ENCODE results near the gene COL9A3. TPM values are rescaled to one million over a fixed set of nuclear protein-coding genes. Genes with fewer than 3 reads are reported as not detected.

The COL9A3 gene
- total RNA-seq, 2 experiments from 2014 or later: 0.42 to 0.82 TPM

- POLR2A ChIA-PET: interaction anchor here (0.6 to 5.0 kb wide), 23 partner anchors 9 to 388 kb away, joined by 3 to 59 read pairs (median 5); partner anchors contain the start of genes CABLES2, OGFR and SLCO4A1
- H3K4me1 Mint-ChIP-seq: peaks cover 15% of the 10 kb centered on the region
- peak overlapping the region; percentile 88 for H3K4me3 Mint-ChIP-seq
- DNase-seq (peak; percentile 83), ATAC-seq (ENCODE audit: low read depth) (peak; percentile 20)
- peak overlapping the region; percentile 97 for H3K27ac Mint-ChIP-seq
- H3K27me3 Mint-ChIP-seq: no peaks in the 10 kb centered on the region
- no peaks in the 10 kb centered on the region for H3K9me3 Mint-ChIP-seq
- peaks cover 10% of the 10 kb centered on the region for H3K36me3 Mint-ChIP-seq
Measured at GRCh38 chr20:62795023-62795761, 21.7 kb upstream of the COL9A3 start.

GRCh38 chr20:62796699-62797491, 20.0 kb upstream of the COL9A3 start:
- peak overlapping the region; percentile 87 for H3K4me3 Mint-ChIP-seq
- peak overlapping the region; percentile 85 for H3K27ac Mint-ChIP-seq
- ATAC-seq (ENCODE audit: low read depth): no peak
- no peak for DNase-seq
- peaks cover 7% of the 10 kb centered on the region for H3K4me1 Mint-ChIP-seq
- POLR2A ChIA-PET: interaction anchor here (0.6 to 5.0 kb wide), 10 partner anchors 8 to 387 kb away, joined by 3 to 59 read pairs (median 4); partner anchors contain the start of genes OGFR and SLCO4A1
- peaks cover 11% of the 10 kb centered on the region for H3K36me3 Mint-ChIP-seq
- no peaks in the 10 kb centered on the region for H3K27me3 Mint-ChIP-seq
- no peaks in the 10 kb centered on the region for H3K9me3 Mint-ChIP-seq

- Mint-ChIP-seq H3K9me3 (no peaks in the 10 kb centered on the region), H3K4me1 (peaks cover 7% of the 10 kb centered on the region), H3K27ac (peak overlapping the region; percentile 85), H3K4me3 (peak overlapping the region; percentile 87), H3K27me3 (no peaks in the 10 kb centered on the region), H3K36me3 (peaks cover 11% of the 10 kb centered on the region)
- DNase-seq: no peak
- ATAC-seq (ENCODE audit: low read depth): no peak
- POLR2A ChIA-PET: interaction anchor here (5.0 kb wide), 1 partner anchor 11 kb away, joined by 30 read pairs; no protein-coding TSS in a partner anchor
Measured at GRCh38 chr20:62797671-62798532, 18.9 kb upstream of the COL9A3 start.

GRCh38 chr20:62799036-62799435, 17.8 kb upstream of the COL9A3 start:
- H3K9me3 Mint-ChIP-seq: no peaks in the 10 kb centered on the region
- no peaks in the 10 kb centered on the region for H3K27me3 Mint-ChIP-seq
- peaks cover 11% of the 10 kb centered on the region for H3K36me3 Mint-ChIP-seq
- POLR2A ChIA-PET: no interaction called here
- H3K4me1 Mint-ChIP-seq: peaks cover 8% of the 10 kb centered on the region
- no peak overlapping the region for H3K27ac Mint-ChIP-seq
- DNase-seq: no peak
- no peak overlapping the region for H3K4me3 Mint-ChIP-seq
- no peak for ATAC-seq (ENCODE audit: low read depth)

GRCh38 chr20:62799459-62799858, 17.4 kb upstream of the COL9A3 start:
- no peak overlapping the region for H3K4me3 Mint-ChIP-seq
- H3K36me3 Mint-ChIP-seq: peaks cover 11% of the 10 kb centered on the region
- POLR2A ChIA-PET: no interaction called here
- peaks cover 12% of the 10 kb centered on the region for H3K4me1 Mint-ChIP-seq
- DNase-seq: no peak
- no peak for ATAC-seq (ENCODE audit: low read depth)
- no peak overlapping the region for H3K27ac Mint-ChIP-seq
- H3K9me3 Mint-ChIP-seq: no peaks in the 10 kb centered on the region
- no peaks in the 10 kb centered on the region for H3K27me3 Mint-ChIP-seq

GRCh38 chr20:62799873-62800272, 17.0 kb upstream of the COL9A3 start:
- H3K4me3 Mint-ChIP-seq: no peak overlapping the region
- no peak for ATAC-seq (ENCODE audit: low read depth)
- H3K27me3 Mint-ChIP-seq: no peaks in the 10 kb centered on the region
- POLR2A ChIA-PET: no interaction called here
- H3K27ac Mint-ChIP-seq: no peak overlapping the region
- DNase-seq: no peak
- H3K4me1 Mint-ChIP-seq: peaks cover 12% of the 10 kb centered on the region
- peaks cover 12% of the 10 kb centered on the region for H3K36me3 Mint-ChIP-seq
- H3K9me3 Mint-ChIP-seq: no peaks in the 10 kb centered on the region

GRCh38 chr20:62800314-62801259, 16.3 kb upstream of the COL9A3 start:
- no peak overlapping the region for H3K4me3 Mint-ChIP-seq
- H3K4me1 Mint-ChIP-seq: peaks cover 12% of the 10 kb centered on the region
- ATAC-seq (ENCODE audit: low read depth) (no peak), DNase-seq (no peak)
- POLR2A ChIA-PET: no interaction called here
- no peak overlapping the region for H3K27ac Mint-ChIP-seq
- H3K9me3 Mint-ChIP-seq: no peaks in the 10 kb centered on the region
- H3K36me3 Mint-ChIP-seq: peaks cover 12% of the 10 kb centered on the region
- H3K27me3 Mint-ChIP-seq: no peaks in the 10 kb centered on the region

GRCh38 chr20:62801284-62802010, 15.4 kb upstream of the COL9A3 start:
- ATAC-seq (ENCODE audit: low read depth) (no peak), DNase-seq (no peak)
- POLR2A ChIA-PET: no interaction called here
- peaks cover 15% of the 10 kb centered on the region for H3K4me1 Mint-ChIP-seq
- no peak overlapping the region for H3K27ac Mint-ChIP-seq
- peaks cover 14% of the 10 kb centered on the region for H3K36me3 Mint-ChIP-seq
- no peaks in the 10 kb centered on the region for H3K27me3 Mint-ChIP-seq
- no peaks in the 10 kb centered on the region for H3K9me3 Mint-ChIP-seq
- H3K4me3 Mint-ChIP-seq: no peak overlapping the region

GRCh38 chr20:62802026-62802712, 14.7 kb upstream of the COL9A3 start:
- Mint-ChIP-seq H3K36me3 (peaks cover 14% of the 10 kb centered on the region), H3K27ac (no peak overlapping the region), H3K4me1 (peaks cover 20% of the 10 kb centered on the region), H3K4me3 (no peak overlapping the region), H3K9me3 (no peaks in the 10 kb centered on the region), H3K27me3 (no peaks in the 10 kb centered on the region)
- no peak for DNase-seq
- POLR2A ChIA-PET: interaction anchor here (0.7 to 4.5 kb wide), 2 partner anchors 7 to 395 kb away, joined by 3 to 59 read pairs; partner anchors contain the start of genes CABLES2 and MRGBP
- ATAC-seq (ENCODE audit: low read depth): no peak

- Mint-ChIP-seq H3K27me3 (no peaks in the 10 kb centered on the region), H3K4me1 (peaks cover 23% of the 10 kb centered on the region), H3K4me3 (peak overlapping the region; percentile 94), H3K27ac (peak overlapping the region; percentile 98), H3K9me3 (no peaks in the 10 kb centered on the region), H3K36me3 (peaks cover 9% of the 10 kb centered on the region)
- POLR2A ChIA-PET: interaction anchor here (0.9 to 4.5 kb wide), 5 partner anchors 9 to 417 kb away, joined by 3 to 59 read pairs (median 4); partner anchors contain the start of genes MRGBP, RPS21 and SLCO4A1
- peak; percentile 65 for DNase-seq
- ATAC-seq (ENCODE audit: low read depth): peak; percentile 45
Measured at GRCh38 chr20:62804021-62804626, 12.7 kb upstream of the COL9A3 start.

All from activated naive CD8-positive, alpha-beta T cell treated with anti-CD3 and anti-CD28 coated beads, Interleukin-2, amount 10 ng/mL, durations not matched to agents 7 days and 5 days (primary cell).